Ovary (tissue), 9 donors: ENCODE results near the gene PDIA2. TPM values are rescaled to one million over a fixed set of nuclear protein-coding genes. Genes with fewer than 3 reads are reported as not detected.

Experiments
- DNase-seq, 5 donors: peaks; one replicate each; pipeline ENCODE4 v3.0.0-alpha.2; 2019 to 2020
- H3K27ac ChIP-seq, 2 donors: fragments of 200-600 bp; one replicate each; pipeline versions ENCODE4 v1.5.1 to v1.8.0; 2019 to 2022
- H3K27me3 ChIP-seq: fragments of 200-600 bp; one replicate; pipeline ENCODE4 v1.8.0; 2022
- H3K36me3 ChIP-seq: fragments of 200-600 bp; sonication (generic); one replicate; pipeline ENCODE4 v1.5.1; 2019
- H3K4me1 ChIP-seq: one replicate; pipeline ENCODE4 v1.8.1; 2013; ENCODE audit warnings: mild to moderate bottlenecking, moderate library complexity; ENCODE audit not compliant: insufficient read depth
- H3K4me3 ChIP-seq: fragments of 200-600 bp; sonication (generic); one replicate; pipeline ENCODE4 v1.5.1; 2017
- H3K9me3 ChIP-seq, 2 donors: fragments of 200-600 bp in 1 of 2; sonication (generic) in 1 of 2; one replicate each; pipeline versions ENCODE4 v1.5.1 to v1.8.1; 2013 to 2019; ENCODE audit warnings: mild to moderate bottlenecking in 1 of 2, moderate library complexity in 1 of 2
- EP300 ChIP-seq: sonication (generic); formaldehyde crosslinking; IDR thresholded peaks from one replicate; pipeline ENCODE4 v1.6.1; 2017; ENCODE audit warnings: antibody characterized with exemption
- POLR2A ChIP-seq: fragments of 450-650 bp; IDR thresholded peaks from one replicate; pipeline ENCODE4 v1.6.1; 2017; ENCODE audit warnings: antibody characterized with exemption, mild to moderate bottlenecking, moderate library complexity
- WGBS, 3 donors: extraction: QIAGEN DNeasy Blood & Tissue Kit in 1 of 3; methylation state at CpG; one replicate each; pipeline versions ENCODE4 v1.1.5 to v1.1.7; 2013 to 2017; 5-methylcytosine and 5-hydroxymethylcytosine counted together
- intact Hi-C, 4 donors: fragments of 100-400 bp; cut with DNase I; formaldehyde crosslinking; loops; one replicate each; pipeline versions ENCODE4 v1.11.0 to v1.15.1; 2022 to 2023
- polyA plus RNA-seq, 2 donors: library from polyadenylated mRNA; stranded (reverse); fragments of 200-250 nt in 1 of 2; fragments of 350-450 nt in 1 of 2; fragmentation: Illumina TruSeq in 1 of 2; extraction: RNeasy Lipid Tissue Mini Kit (QIAGEN cat#74804) in 1 of 2; gene quantifications; one replicate each; pipeline ENCODE4 v1.2.3, GENCODE V29; 2013 to 2014
- total RNA-seq, 7 donors: library from RNA; depleted of rRNA in 2 of 7; stranded (reverse); fragments of >200 nt in 2 of 7; fragmentation: NEBNext Ultra II Directional in 3 of 7; extraction: Animal tissue kit (Norgen Biotek cat#: 25700) in 3 of 7; gene quantifications; one replicate each; pipeline versions ENCODE4 v1.1.0 to v1.2.4, GENCODE V29; 2016 to 2023
- TF ChIP-seq, protein P1 (sequence below), 3 donors: fragments of 450-650 bp in 2 of 3; fragments of 200-600 bp in 1 of 3; IDR thresholded peaks; one replicate each; pipeline versions ENCODE4 v1.5.1 to v1.8.0; 2016 to 2022; ENCODE audit warnings: antibody characterized with exemption in 3 of 3, mild to moderate bottlenecking in 1 of 3
- donor health status: DM: no; HTN: no; CAD: no; lungs with moderate emphysema.
- donor health status: DM: no; HTN: no; CAD: no.
- donor health status: Bipolar disorder and iron deficiency.
- donor health status: DM: yes; HTN: yes; CAD: no.
- donor health status: DM: no; HTN: no; CAD: no.
- donor health status: DM: yes; HTN: yes; CAD: no.

Gene PDIA2
- total and polyA plus RNA-seq, 9 donors: 0.04 to 0.92 (median 0.32) TPM; not detected in 5

DNA sequence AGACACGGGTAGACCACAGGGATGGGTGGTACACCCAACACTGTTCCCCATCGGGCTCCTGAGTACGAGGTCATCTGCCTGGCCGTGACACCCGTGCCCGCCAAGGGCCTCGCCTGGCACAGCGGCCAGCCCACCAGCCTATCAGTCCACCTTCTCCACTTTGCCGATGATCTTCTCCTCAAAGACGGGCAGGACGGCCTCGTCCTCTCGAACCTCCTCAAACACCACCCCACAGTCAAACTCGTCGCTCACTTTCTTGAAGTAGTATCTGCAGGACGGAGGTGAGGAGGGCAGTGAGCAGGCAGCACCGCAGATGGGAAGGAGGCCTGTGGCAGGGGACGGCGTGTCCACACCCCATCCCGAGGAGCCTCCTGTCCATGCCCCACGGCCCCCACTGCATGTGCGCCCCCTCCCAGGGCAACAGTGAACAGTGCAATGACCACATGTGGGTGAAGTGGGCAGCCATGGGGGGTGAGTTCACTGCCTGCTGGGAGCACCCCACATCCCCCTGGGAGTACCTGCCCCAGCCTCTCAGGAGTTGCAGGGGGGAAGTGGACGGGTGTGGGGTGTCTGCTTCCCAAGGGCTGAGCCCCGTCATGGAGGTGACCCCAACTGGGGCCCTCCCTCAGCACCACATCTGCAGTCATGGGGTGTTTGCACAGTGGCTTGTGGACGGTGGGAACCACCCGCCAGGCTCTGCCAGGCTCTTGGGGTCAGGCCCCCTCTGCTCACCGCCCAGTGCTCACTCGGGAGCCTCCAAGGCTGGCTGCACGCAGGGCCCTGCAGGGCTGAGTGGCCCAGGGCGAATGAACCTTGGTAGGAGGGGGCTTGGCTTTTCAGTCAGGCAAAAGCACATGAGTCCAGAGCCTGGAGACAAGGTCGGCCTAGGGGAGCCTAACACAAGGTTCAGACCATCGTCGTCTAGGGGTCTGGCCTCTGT is 5.3 kb downstream of the PDIA2 start:
- 89 to 91% (median 90%) methylated on average over 33 of the region's 33 CpGs for WGBS, 3 donors
- no peaks in the 10 kb centered on the region for H3K4me1 ChIP-seq
- no peaks in the 10 kb centered on the region for H3K36me3 ChIP-seq
- TF ChIP-seq, protein P1, sequence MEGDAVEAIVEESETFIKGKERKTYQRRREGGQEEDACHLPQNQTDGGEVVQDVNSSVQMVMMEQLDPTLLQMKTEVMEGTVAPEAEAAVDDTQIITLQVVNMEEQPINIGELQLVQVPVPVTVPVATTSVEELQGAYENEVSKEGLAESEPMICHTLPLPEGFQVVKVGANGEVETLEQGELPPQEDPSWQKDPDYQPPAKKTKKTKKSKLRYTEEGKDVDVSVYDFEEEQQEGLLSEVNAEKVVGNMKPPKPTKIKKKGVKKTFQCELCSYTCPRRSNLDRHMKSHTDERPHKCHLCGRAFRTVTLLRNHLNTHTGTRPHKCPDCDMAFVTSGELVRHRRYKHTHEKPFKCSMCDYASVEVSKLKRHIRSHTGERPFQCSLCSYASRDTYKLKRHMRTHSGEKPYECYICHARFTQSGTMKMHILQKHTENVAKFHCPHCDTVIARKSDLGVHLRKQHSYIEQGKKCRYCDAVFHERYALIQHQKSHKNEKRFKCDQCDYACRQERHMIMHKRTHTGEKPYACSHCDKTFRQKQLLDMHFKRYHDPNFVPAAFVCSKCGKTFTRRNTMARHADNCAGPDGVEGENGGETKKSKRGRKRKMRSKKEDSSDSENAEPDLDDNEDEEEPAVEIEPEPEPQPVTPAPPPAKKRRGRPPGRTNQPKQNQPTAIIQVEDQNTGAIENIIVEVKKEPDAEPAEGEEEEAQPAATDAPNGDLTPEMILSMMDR (IDR thresholded peaks at IDR 0.05): no peak
- TF ChIP-seq EP300: no peak
- no peak for TF ChIP-seq POLR2A
- intact Hi-C loops: no loop called here
- no peak overlapping the region for H3K4me3 ChIP-seq
- no peaks in the 10 kb centered on the region for H3K9me3 ChIP-seq
- DNase-seq: no peak
- H3K27ac ChIP-seq: no peak overlapping the region
- no peaks in the 10 kb centered on the region for H3K27me3 ChIP-seq

DNA sequence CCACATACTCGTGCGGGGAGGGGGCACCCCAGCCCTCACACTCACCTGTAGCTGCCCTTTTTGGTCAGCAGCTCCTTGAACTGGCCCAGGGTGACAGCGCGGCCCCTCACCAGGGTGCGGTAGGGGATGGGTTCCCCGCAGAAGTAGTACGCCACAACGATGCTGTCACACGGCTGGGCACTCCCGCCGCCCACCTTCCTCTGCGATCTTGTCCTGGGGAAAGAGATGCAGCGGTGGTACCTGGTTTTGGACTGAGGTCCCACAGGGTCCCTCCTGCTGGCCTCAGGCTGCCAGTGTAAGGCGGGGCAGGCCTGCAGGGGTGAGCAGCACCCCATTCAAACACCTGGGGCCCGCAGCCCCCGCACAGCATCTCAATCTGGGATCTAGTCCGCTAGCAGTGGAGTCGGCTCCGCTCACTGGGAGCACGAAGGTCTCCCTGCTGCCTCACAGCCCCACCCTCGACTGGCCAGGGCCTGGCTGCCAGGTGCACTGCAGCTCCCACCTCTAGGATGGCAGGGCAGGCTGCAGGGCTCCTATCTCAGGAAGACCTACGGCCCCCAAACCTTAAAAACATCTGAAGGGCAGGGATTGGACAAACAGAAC is 6.5 kb downstream of the PDIA2 start:
- H3K36me3 ChIP-seq: no peaks in the 10 kb centered on the region
- DNase-seq: no peak
- no peaks in the 10 kb centered on the region for H3K4me1 ChIP-seq
- TF ChIP-seq EP300 (no peak), POLR2A (no peak)
- TF ChIP-seq, protein P1 (IDR thresholded peaks at IDR 0.05): no peak
- H3K27me3 ChIP-seq: no peaks in the 10 kb centered on the region
- no peak overlapping the region for H3K4me3 ChIP-seq
- H3K27ac ChIP-seq: no peak overlapping the region
- H3K9me3 ChIP-seq: no peaks in the 10 kb centered on the region
- WGBS, 3 donors: 88 to 91% (median 91%) methylated on average over 22 of the region's 22 CpGs
- intact Hi-C loops: no loop called here

- Histone ChIP-seq H3K4me1 (no peaks in the 10 kb centered on the region), H3K36me3 (no peaks in the 10 kb centered on the region), H3K4me3 (no peak overlapping the region), H3K9me3 (no peaks in the 10 kb centered on the region), H3K27ac (no peak overlapping the region), H3K27me3 (no peaks in the 10 kb centered on the region)
- TF ChIP-seq POLR2A (no peak), EP300 (no peak)
- TF ChIP-seq, protein P1 (IDR thresholded peaks at IDR 0.05): no peak
- 81 to 84% (median 84%) methylated on average over 18 to 25 of the region's 25 CpGs for WGBS, 3 donors
- DNase-seq: no peak
- intact Hi-C loops: no loop called here
These were observed 7.2 kb downstream of the PDIA2 start for GRCh38 chr16:290015-290680.

- TF ChIP-seq, protein P1 (IDR thresholded peaks at IDR 0.05): no peak
- TF ChIP-seq POLR2A: no peak
- no peak for TF ChIP-seq EP300
- intact Hi-C loops: no loop called here
- Histone ChIP-seq H3K4me3 (no peak overlapping the region), H3K27ac (no peak overlapping the region), H3K27me3 (no peaks in the 10 kb centered on the region), H3K9me3 (no peaks in the 10 kb centered on the region), H3K36me3 (no peaks in the 10 kb centered on the region), H3K4me1 (no peaks in the 10 kb centered on the region)
- 91% methylated on average over 46 to 50 of the region's 50 CpGs for WGBS, 3 donors
- no peak for DNase-seq
These were observed 7.9 kb downstream of the PDIA2 start for GRCh38 chr16:290681-291405.
